ENCODE results near the gene PNLIP. TPM values are rescaled to one million over a fixed set of nuclear protein-coding genes. Genes with fewer than 3 reads are reported as not detected.

Gene PNLIP
- total RNA-seq, 1 donor from 2014 or later: not detected

- Mint-ChIP-seq H3K9me3 (peaks cover 2% of the 10 kb centered on the region), H3K4me1 (ENCODE audit: unreplicated experiment) (no peaks in the 10 kb centered on the region), H3K27ac (no peak overlapping the region), H3K36me3 (no peaks in the 10 kb centered on the region), H3K27me3 (no peaks in the 10 kb centered on the region), H3K4me3 (no peak overlapping the region)
- TF ChIP-seq CTCF (conservative IDR thresholded peaks at IDR 0.05): no peak
- DNase-seq (ENCODE audit: extremely low spot score, unreplicated experiment): no peak
These were observed 4.9 kb upstream of the PNLIP start for GRCh38 chr10:116540814-116541213.

- no peaks in the 10 kb centered on the region for H3K27me3 Mint-ChIP-seq
- no peak for TF ChIP-seq CTCF (conservative IDR thresholded peaks at IDR 0.05)
- H3K27ac Mint-ChIP-seq: no peak overlapping the region
- H3K9me3 Mint-ChIP-seq: no peaks in the 10 kb centered on the region
- DNase-seq (ENCODE audit: extremely low spot score, unreplicated experiment): no peak
- H3K4me3 Mint-ChIP-seq: no peak overlapping the region
- H3K36me3 Mint-ChIP-seq: no peaks in the 10 kb centered on the region
- no peaks in the 10 kb centered on the region for H3K4me1 Mint-ChIP-seq (ENCODE audit: unreplicated experiment)
These were observed 3.6 kb upstream of the PNLIP start for GRCh38 chr10:116542007-116542677.

- Mint-ChIP-seq H3K27me3 (no peaks in the 10 kb centered on the region), H3K4me3 (no peak overlapping the region), H3K27ac (no peak overlapping the region), H3K9me3 (no peaks in the 10 kb centered on the region), H3K4me1 (ENCODE audit: unreplicated experiment) (no peaks in the 10 kb centered on the region), H3K36me3 (no peaks in the 10 kb centered on the region)
- no peak for DNase-seq (ENCODE audit: extremely low spot score, unreplicated experiment)
- TF ChIP-seq CTCF (conservative IDR thresholded peaks at IDR 0.05): no peak
These were observed 609 bp upstream of the PNLIP start for GRCh38 chr10:116545122-116545521.

GRCh38 chr10:116548301-116548700 lies 2.6 kb downstream of the PNLIP start:
- Mint-ChIP-seq H3K9me3 (no peaks in the 10 kb centered on the region), H3K36me3 (no peaks in the 10 kb centered on the region), H3K27ac (no peak overlapping the region), H3K4me1 (ENCODE audit: unreplicated experiment) (no peaks in the 10 kb centered on the region), H3K4me3 (no peak overlapping the region), H3K27me3 (no peaks in the 10 kb centered on the region)
- DNase-seq (ENCODE audit: extremely low spot score, unreplicated experiment): no peak
- TF ChIP-seq CTCF (conservative IDR thresholded peaks at IDR 0.05): no peak

- TF ChIP-seq CTCF (conservative IDR thresholded peaks at IDR 0.05): no peak
- no peaks in the 10 kb centered on the region for H3K4me1 Mint-ChIP-seq (ENCODE audit: unreplicated experiment)
- no peaks in the 10 kb centered on the region for H3K36me3 Mint-ChIP-seq
- no peak overlapping the region for H3K4me3 Mint-ChIP-seq
- peaks cover 14% of the 10 kb centered on the region for H3K27me3 Mint-ChIP-seq
- no peaks in the 10 kb centered on the region for H3K9me3 Mint-ChIP-seq
- no peak overlapping the region for H3K27ac Mint-ChIP-seq
- no peak for DNase-seq (ENCODE audit: extremely low spot score, unreplicated experiment)
These were observed 7.7 kb downstream of the PNLIP start for GRCh38 chr10:116553378-116553980.

Data from type B pancreatic cell (in vitro differentiated cells).